ENCODE measurements around the gene RABGAP1L. TPM values are rescaled to one million over a fixed set of nuclear protein-coding genes. Genes with fewer than 3 reads are reported as not detected.

Gene RABGAP1L
- total RNA-seq, 4 donors from 2014 or later, result 31.2 to 115 (median 62.5) TPM

DNA sequence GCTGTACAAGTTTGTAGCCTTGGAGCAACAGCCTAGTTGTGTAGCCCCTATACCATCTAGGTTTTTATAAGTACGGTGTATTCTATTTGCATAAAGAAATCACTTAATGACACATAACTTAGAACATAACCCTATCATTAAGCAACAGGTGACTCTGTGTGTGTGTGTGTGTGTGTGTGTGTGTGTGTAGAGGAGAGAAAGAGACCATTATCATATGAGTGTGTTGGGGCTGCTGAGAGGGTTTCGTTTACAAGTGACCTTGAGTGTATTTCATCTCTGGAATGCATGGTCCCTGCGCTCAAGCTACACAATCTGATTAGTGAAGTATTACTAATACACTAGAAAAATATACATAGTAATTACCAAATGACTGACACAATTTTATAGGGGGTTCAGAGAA, 115.1 kb downstream of the RABGAP1L start:
- TF ChIP-seq, protein P1, sequence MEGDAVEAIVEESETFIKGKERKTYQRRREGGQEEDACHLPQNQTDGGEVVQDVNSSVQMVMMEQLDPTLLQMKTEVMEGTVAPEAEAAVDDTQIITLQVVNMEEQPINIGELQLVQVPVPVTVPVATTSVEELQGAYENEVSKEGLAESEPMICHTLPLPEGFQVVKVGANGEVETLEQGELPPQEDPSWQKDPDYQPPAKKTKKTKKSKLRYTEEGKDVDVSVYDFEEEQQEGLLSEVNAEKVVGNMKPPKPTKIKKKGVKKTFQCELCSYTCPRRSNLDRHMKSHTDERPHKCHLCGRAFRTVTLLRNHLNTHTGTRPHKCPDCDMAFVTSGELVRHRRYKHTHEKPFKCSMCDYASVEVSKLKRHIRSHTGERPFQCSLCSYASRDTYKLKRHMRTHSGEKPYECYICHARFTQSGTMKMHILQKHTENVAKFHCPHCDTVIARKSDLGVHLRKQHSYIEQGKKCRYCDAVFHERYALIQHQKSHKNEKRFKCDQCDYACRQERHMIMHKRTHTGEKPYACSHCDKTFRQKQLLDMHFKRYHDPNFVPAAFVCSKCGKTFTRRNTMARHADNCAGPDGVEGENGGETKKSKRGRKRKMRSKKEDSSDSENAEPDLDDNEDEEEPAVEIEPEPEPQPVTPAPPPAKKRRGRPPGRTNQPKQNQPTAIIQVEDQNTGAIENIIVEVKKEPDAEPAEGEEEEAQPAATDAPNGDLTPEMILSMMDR (IDR thresholded peaks at IDR 0.05), result no peak
- TF ChIP-seq POLR2AphosphoS5 (IDR thresholded peaks at IDR 0.05), result no peak

DNA sequence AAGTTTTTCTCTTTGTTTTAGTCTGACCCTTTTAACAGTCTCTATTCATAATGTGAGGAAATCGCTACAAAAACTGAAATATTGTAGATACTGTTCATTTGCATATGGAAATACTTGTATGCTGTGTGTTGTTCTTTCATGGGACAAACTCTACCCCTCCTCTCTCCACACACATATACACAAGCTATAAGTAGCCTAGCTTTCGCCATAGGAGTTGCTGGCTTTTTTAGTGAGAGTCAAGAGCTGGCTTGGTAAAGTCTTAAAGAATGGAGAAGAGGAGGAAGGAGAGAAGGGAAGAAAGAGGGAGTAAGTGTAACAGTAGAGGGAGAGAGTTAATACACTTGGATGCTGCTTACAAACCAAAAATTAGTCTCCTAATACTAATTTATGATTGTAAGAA, 115.6 kb downstream of the RABGAP1L start:
- H3K27me3 ChIP-seq, result no peaks in the 10 kb centered on the region
- H3K27ac ChIP-seq, result no peak overlapping the region
- no peaks in the 10 kb centered on the region for H3K9me3 ChIP-seq
- ATAC-seq, result no peak
- H3K36me3 ChIP-seq, result peaks cover 0 to 6% of the 10 kb centered on the region in 2 donors
- H3K4me3 ChIP-seq, result no peak overlapping the region
- no peaks in the 10 kb centered on the region for H3K4me1 ChIP-seq
- 97 to 100% methylated on average over 2 of the region's 2 CpGs for WGBS, 2 donors (ENCODE audit: low coverage in 1 of 2)
- TF ChIP-seq, protein P1 (IDR thresholded peaks at IDR 0.05), result no peak
- TF ChIP-seq POLR2A (IDR thresholded peaks at IDR 0.05), result no peak
- no peak for TF ChIP-seq EP300 (IDR thresholded peaks at IDR 0.05)
- no peak for TF ChIP-seq POLR2AphosphoS5 (IDR thresholded peaks at IDR 0.05)

More for the DNA sequence above, 115.1 kb downstream of the RABGAP1L start:
- Histone ChIP-seq H3K9me3 (no peaks in the 10 kb centered on the region), H3K36me3 (peaks cover 0 to 6% of the 10 kb centered on the region in 2 donors), H3K27ac (no peak overlapping the region), H3K4me1 (no peaks in the 10 kb centered on the region), H3K4me3 (no peak overlapping the region), H3K27me3 (no peaks in the 10 kb centered on the region)
- WGBS, 2 donors (ENCODE audit: low coverage in 1 of 2), result 83 to 96% methylated on average over 3 of the region's 3 CpGs
- ATAC-seq, result no peak

DNA sequence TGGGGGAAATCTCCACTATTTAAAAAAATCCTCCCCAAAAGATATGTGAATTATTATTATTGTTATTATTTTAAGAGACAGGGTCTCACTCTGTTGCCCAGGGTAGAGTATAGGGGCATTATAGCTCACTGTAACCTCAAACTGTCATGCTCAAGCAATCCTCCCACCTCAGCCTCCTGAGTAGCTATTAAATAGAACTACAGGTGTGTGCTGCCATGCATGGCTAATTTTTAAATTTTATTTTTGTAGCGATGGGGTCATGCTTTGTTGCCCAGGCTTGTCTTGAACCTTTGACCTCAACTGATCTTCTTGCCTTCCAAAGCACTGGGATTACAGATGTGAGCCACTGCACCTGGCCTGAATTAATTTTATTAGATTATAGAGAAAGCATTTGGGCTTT, 116.8 kb downstream of the RABGAP1L start:
- Histone ChIP-seq H3K27ac (no peak overlapping the region), H3K36me3 (peaks cover 0 to 14% of the 10 kb centered on the region in 2 donors), H3K27me3 (no peaks in the 10 kb centered on the region), H3K4me1 (no peaks in the 10 kb centered on the region), H3K9me3 (no peaks in the 10 kb centered on the region), H3K4me3 (no peak overlapping the region)
- TF ChIP-seq POLR2A (IDR thresholded peaks at IDR 0.05), result no peak
- TF ChIP-seq, protein P1 (IDR thresholded peaks at IDR 0.05), result no peak
- TF ChIP-seq POLR2AphosphoS5 (IDR thresholded peaks at IDR 0.05), result no peak
- no peak for TF ChIP-seq EP300 (IDR thresholded peaks at IDR 0.05)
- WGBS, 2 donors (ENCODE audit: low coverage in 1 of 2), result 100% methylated on average over 1 of the region's 1 CpG
- ATAC-seq, result no peak

DNA sequence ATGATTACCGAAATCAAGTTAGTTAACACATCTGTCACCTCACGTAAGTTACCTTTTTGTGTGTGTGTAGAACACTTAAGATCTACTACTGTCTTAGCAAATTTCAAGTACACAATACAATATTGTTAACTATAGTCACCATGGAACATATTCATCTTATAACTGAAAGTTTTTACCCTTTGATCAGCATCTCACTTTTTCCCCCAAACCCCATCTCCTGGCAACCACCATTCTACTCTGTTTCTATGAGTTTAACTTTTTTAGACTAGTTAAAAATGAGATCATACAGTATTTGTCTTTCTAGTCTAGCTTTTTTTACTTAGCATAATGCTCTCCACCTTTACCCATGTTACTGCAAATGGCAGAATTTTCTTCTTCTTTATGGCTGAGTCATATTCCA, 124.7 kb downstream of the RABGAP1L start:
- H3K4me1 ChIP-seq, result no peaks in the 10 kb centered on the region
- TF ChIP-seq POLR2AphosphoS5 (IDR thresholded peaks at IDR 0.05) (no peak), EP300 (IDR thresholded peaks at IDR 0.05) (no peak), POLR2A (IDR thresholded peaks at IDR 0.05) (no peak)
- TF ChIP-seq, protein P1 (IDR thresholded peaks at IDR 0.05), result no peak
- H3K27ac ChIP-seq, result no peak overlapping the region
- WGBS, 2 donors (ENCODE audit: low coverage in 1 of 2), result 90 to 97% methylated on average over 2 of the region's 2 CpGs
- peaks cover 0 to 7% (median 0%) of the 10 kb centered on the region in 3 donors for H3K9me3 ChIP-seq
- H3K27me3 ChIP-seq, result no peaks in the 10 kb centered on the region
- no peak for ATAC-seq
- H3K36me3 ChIP-seq, result peaks cover 0 to 63% of the 10 kb centered on the region in 2 donors
- no peak overlapping the region for H3K4me3 ChIP-seq

DNA sequence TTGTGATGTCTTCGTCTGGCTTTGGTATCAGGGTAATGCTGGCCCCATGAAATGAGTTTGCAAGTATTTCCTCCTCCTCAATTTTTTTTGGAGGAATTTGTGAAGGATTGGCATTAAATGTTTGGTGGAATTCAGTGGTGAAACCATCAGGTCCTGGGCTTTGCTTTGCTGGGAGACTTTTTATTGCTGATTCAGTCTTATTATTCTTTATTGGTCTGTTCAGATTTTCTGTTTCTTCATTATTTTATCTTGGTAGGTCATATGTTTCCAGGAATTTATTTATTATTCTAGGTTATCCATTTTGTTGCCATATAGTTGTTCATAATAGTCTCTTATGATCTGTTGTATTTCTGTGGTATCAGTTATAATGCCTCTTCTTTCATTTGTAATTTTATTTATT, 126.7 kb downstream of the RABGAP1L start:
- Histone ChIP-seq H3K4me1 (no peaks in the 10 kb centered on the region), H3K27ac (no peak overlapping the region), H3K27me3 (no peaks in the 10 kb centered on the region), H3K9me3 (peaks cover 0 to 10% (median 0%) of the 10 kb centered on the region in 3 donors), H3K36me3 (peaks cover 0 to 75% of the 10 kb centered on the region in 2 donors), H3K4me3 (no peak overlapping the region)
- TF ChIP-seq, protein P1 (IDR thresholded peaks at IDR 0.05), result no peak
- TF ChIP-seq EP300 (IDR thresholded peaks at IDR 0.05), result no peak
- no peak for TF ChIP-seq POLR2A (IDR thresholded peaks at IDR 0.05)
- TF ChIP-seq POLR2AphosphoS5 (IDR thresholded peaks at IDR 0.05), result no peak
- ATAC-seq, result no peak
- 100% methylated on average over 1 of the region's 1 CpG for WGBS, 2 donors (ENCODE audit: low coverage in 1 of 2)

Measured in gastroesophageal sphincter (tissue), 4 donors.